GM19468 (cell line): ENCODE results near the gene CALML5.

Source experiments
- ATAC-seq: cut with Tn5 transposase; IDR thresholded peaks from one replicate; pipeline ENCODE4 v1.9.1; 2021; ENCODE audit warnings: mild to moderate bottlenecking, moderate library complexity, moderate number of reproducible peaks; ENCODE audit not compliant: unreplicated experiment; ENCODE audit errors: extremely low read depth

CALML5 gene

GRCh38 chr10:5449227-5449626 lies 50.1 kb downstream of the CALML5 start:
- no peak for ATAC-seq
